MM.1S (cell line): ENCODE data around the gene SLC5A8.

Source experiments
- DNase-seq: peaks from one replicate; pipeline ENCODE4 v3.0.0-alpha.2; 2015
- H2AFZ ChIP-seq: fragments of 300-600 bp; sonication (generic); 2 replicates; pipeline ENCODE4 v1.6.0; 2016; ENCODE audit warnings: antibody characterized with exemption, low read length
- H3F3A ChIP-seq: fragments of 300-600 bp; sonication (generic); 2 replicates; pipeline ENCODE4 v1.6.1; 2016; ENCODE audit warnings: mild to moderate bottlenecking, antibody characterized with exemption, low read length, moderate library complexity, mixed read lengths; ENCODE audit not compliant: insufficient read depth
- H3K27ac ChIP-seq: fragments of 300-600 bp; sonication (generic); 2 replicates; pipeline ENCODE4 v1.5.1; 2016; ENCODE audit warnings: mild to moderate bottlenecking, low read length
- H3K27me3 ChIP-seq: fragments of 300-600 bp; sonication (generic); replicated peaks from 2 replicates; pipeline ENCODE4 v1.6.0; 2016; ENCODE audit warnings: low read length; ENCODE audit not compliant: insufficient read depth
- H3K36me3 ChIP-seq: fragments of 300-600 bp; sonication (generic); replicated peaks from 2 replicates; pipeline ENCODE4 v1.6.1; 2016; ENCODE audit warnings: mild to moderate bottlenecking, low read length, mixed read lengths; ENCODE audit not compliant: insufficient read depth
- H3K4me1 ChIP-seq: fragments of 300-600 bp; sonication (generic); 2 replicates; pipeline ENCODE4 v1.6.1; 2016; ENCODE audit warnings: low read length, mixed read lengths
- H3K4me2 ChIP-seq: fragments of 300-600 bp; sonication (generic); 2 replicates; pipeline ENCODE4 v1.6.0; 2016; ENCODE audit warnings: low read depth, low read length
- H3K4me3 ChIP-seq: fragments of 300-600 bp; sonication (generic); 2 replicates; pipeline ENCODE4 v1.5.1; 2016; ENCODE audit warnings: low read length, mixed read lengths
- H3K79me2 ChIP-seq: fragments of 300-600 bp; sonication (generic); 2 replicates; pipeline ENCODE4 v1.6.1; 2016; ENCODE audit warnings: mixed run types, low read length, mixed read lengths
- H3K9ac ChIP-seq: fragments of 300-600 bp; sonication (generic); 2 replicates; pipeline ENCODE4 v1.6.1; 2016; ENCODE audit warnings: low read length, mixed read lengths
- H3K9me2 ChIP-seq: fragments of 300-600 bp; sonication (generic); replicated peaks from 2 replicates; pipeline ENCODE4 v1.6.1; 2016; ENCODE audit warnings: mild to moderate bottlenecking, low read length, mixed read lengths; ENCODE audit not compliant: insufficient read depth
- H3K9me3 ChIP-seq: fragments of 300-600 bp; sonication (generic); replicated peaks from 2 replicates; pipeline ENCODE4 v1.6.1; 2016; ENCODE audit warnings: mild to moderate bottlenecking, low read length, mixed read lengths; ENCODE audit not compliant: insufficient read depth
- H4K20me1 ChIP-seq: fragments of 300-600 bp; sonication (generic); 2 replicates; pipeline ENCODE4 v1.6.1; 2016; ENCODE audit warnings: mild to moderate bottlenecking, low read length, moderate library complexity, mixed read lengths; ENCODE audit not compliant: insufficient read depth
- EZH2 ChIP-seq: fragments of 300-600 bp; sonication (generic); optimal IDR thresholded peaks from 2 replicates; pipeline ENCODE3; 2017; ENCODE audit warnings: low read depth, mild to moderate bottlenecking, antibody characterized with exemption, low read length, mixed read lengths
- EZH2phosphoT487 ChIP-seq: fragments of 300-600 bp; sonication (generic); IDR thresholded peaks from 2 replicates; pipeline ENCODE4 v1.6.1; 2018; ENCODE audit warnings: antibody characterized with exemption, low read length
- TF ChIP-seq, protein P1 (sequence below): fragments of 300-600 bp; sonication (generic); IDR thresholded peaks from 2 replicates; pipeline ENCODE4 v1.5.1; 2016; ENCODE audit warnings: antibody characterized with exemption, low read length, mixed read lengths

SLC5A8 gene

DNA sequence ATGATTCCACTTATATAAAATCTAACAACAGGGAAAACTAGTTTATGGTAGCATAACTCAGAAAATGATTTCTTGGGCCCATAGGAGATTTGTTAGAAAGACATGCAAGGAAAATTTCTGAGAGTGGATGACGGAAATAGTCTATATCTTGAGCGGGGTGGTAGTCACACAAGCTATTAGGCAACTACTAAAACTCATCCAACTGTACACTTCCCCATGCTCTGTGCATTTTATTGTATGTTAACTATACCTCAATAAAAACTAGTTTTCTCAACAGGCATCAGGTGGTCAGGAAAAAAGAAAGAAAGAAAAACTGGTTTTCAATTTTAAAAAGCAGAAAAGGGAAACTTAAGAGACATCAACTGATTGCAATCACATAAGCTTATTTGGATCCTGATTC is 9.9 kb downstream of the SLC5A8 start:
- TF ChIP-seq EZH2phosphoT487: no peak
- TF ChIP-seq, protein P1, sequence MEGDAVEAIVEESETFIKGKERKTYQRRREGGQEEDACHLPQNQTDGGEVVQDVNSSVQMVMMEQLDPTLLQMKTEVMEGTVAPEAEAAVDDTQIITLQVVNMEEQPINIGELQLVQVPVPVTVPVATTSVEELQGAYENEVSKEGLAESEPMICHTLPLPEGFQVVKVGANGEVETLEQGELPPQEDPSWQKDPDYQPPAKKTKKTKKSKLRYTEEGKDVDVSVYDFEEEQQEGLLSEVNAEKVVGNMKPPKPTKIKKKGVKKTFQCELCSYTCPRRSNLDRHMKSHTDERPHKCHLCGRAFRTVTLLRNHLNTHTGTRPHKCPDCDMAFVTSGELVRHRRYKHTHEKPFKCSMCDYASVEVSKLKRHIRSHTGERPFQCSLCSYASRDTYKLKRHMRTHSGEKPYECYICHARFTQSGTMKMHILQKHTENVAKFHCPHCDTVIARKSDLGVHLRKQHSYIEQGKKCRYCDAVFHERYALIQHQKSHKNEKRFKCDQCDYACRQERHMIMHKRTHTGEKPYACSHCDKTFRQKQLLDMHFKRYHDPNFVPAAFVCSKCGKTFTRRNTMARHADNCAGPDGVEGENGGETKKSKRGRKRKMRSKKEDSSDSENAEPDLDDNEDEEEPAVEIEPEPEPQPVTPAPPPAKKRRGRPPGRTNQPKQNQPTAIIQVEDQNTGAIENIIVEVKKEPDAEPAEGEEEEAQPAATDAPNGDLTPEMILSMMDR: no peak
- TF ChIP-seq EZH2: no peak

DNA sequence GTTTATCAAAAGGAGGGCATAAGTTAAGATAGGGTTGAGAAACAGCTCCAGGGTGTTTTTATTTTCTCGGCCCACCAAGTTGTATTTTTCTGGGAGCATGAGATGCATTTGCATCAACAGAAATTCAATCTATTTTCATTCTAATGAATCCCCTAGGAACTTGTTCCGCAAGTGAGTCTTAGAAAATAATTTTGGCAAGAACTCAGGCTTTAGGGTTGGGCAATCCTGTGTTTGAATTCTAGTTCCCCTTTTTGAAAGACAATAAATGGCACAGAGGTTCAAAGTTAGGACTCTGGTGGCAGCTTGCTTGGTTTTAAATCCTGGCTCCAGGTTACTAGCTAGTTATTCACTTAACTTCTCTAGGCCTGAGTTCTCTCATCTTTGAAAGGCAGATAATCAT is 23.7 kb downstream of the SLC5A8 start:
- no peak overlapping the region for H3K4me2 ChIP-seq
- no peaks in the 10 kb centered on the region for H3F3A ChIP-seq
- H4K20me1 ChIP-seq: no peaks in the 10 kb centered on the region
- 0 out of 2 replicates have a peak, but pooled peaks cover 2% of the 10 kb centered on the region for H3K9me2 ChIP-seq
- TF ChIP-seq, protein P1: no peak
- TF ChIP-seq EZH2: no peak
- no peak for TF ChIP-seq EZH2phosphoT487
- no peak overlapping the region for H3K4me3 ChIP-seq
- H3K4me1 ChIP-seq: no peaks in the 10 kb centered on the region
- H3K79me2 ChIP-seq: no peaks in the 10 kb centered on the region
- H3K9ac ChIP-seq: no peak overlapping the region
- no peak for DNase-seq
- no peaks in the 10 kb centered on the region for H3K27me3 ChIP-seq
- H3K36me3 ChIP-seq: no peaks in the 10 kb centered on the region
- H3K9me3 ChIP-seq: no peaks in the 10 kb centered on the region
- H2AFZ ChIP-seq: no peak overlapping the region
- H3K27ac ChIP-seq: no peak overlapping the region

More for the DNA sequence above, 9.9 kb downstream of the SLC5A8 start:
- Histone ChIP-seq H3K4me1 (peaks cover 7% of the 10 kb centered on the region; the same call in 1 of the 2 replicates), H3F3A (no peaks in the 10 kb centered on the region), H2AFZ (no peak overlapping the region), H3K27ac (no peak overlapping the region), H3K79me2 (no peaks in the 10 kb centered on the region), H4K20me1 (no peaks in the 10 kb centered on the region), H3K36me3 (no peaks in the 10 kb centered on the region), H3K27me3 (no peaks in the 10 kb centered on the region), H3K4me3 (no peak overlapping the region), H3K9ac (no peak overlapping the region), H3K9me3 (no peaks in the 10 kb centered on the region), H3K9me2 (no peaks in the 10 kb centered on the region), H3K4me2 (no peak overlapping the region)
- DNase-seq: no peak

GRCh38 chr12:101181776-101182175 is 28.3 kb downstream of the SLC5A8 start:
- Histone ChIP-seq H3K9me2 (0 out of 2 replicates have a peak, but pooled peaks cover 2% of the 10 kb centered on the region), H2AFZ (no peak overlapping the region), H3K4me2 (no peak overlapping the region), H3K36me3 (no peaks in the 10 kb centered on the region), H3K9ac (no peak overlapping the region), H3K4me3 (no peak overlapping the region), H3F3A (no peaks in the 10 kb centered on the region), H3K27me3 (no peaks in the 10 kb centered on the region), H3K79me2 (no peaks in the 10 kb centered on the region), H3K9me3 (no peaks in the 10 kb centered on the region), H4K20me1 (no peaks in the 10 kb centered on the region), H3K27ac (no peak overlapping the region), H3K4me1 (no peaks in the 10 kb centered on the region)
- no peak for TF ChIP-seq EZH2phosphoT487
- no peak for DNase-seq

- TF ChIP-seq EZH2 (no peak), EZH2phosphoT487 (no peak)
- TF ChIP-seq, protein P1: no peak
- Histone ChIP-seq H3K36me3 (no peaks in the 10 kb centered on the region), H3K9ac (no peak overlapping the region), H3F3A (no peaks in the 10 kb centered on the region), H3K79me2 (no peaks in the 10 kb centered on the region), H3K27me3 (no peaks in the 10 kb centered on the region), H4K20me1 (no peaks in the 10 kb centered on the region), H3K4me2 (no peak overlapping the region), H3K4me1 (no peaks in the 10 kb centered on the region), H3K4me3 (no peak overlapping the region), H2AFZ (no peak overlapping the region), H3K9me3 (no peaks in the 10 kb centered on the region), H3K9me2 (no peaks in the 10 kb centered on the region), H3K27ac (no peak overlapping the region)
- no peak for DNase-seq
Measured at GRCh38 chr12:101174541-101174940, 35.5 kb downstream of the SLC5A8 start.
